H9 (cell line): Measurements from ENCODE around the gene MAN1B1. TPM values are rescaled to one million over a fixed set of nuclear protein-coding genes. Genes with fewer than 3 reads are reported as not detected.

ENCODE experiments used
- DNase-seq: peaks from one replicate; pipeline ENCODE4 v3.0.0-alpha.2; 2017
- H2AFZ ChIP-seq: one replicate; pipeline ENCODE4 v1.6.1; 2013; ENCODE audit warnings: mild to moderate bottlenecking, low read length, control low read depth, moderate library complexity
- H2AK5ac ChIP-seq: 2 replicates; pipeline ENCODE4 v1.6.1; 2013; ENCODE audit warnings: low read length, control low read depth, mixed read lengths; ENCODE audit not compliant: insufficient read length
- H2BK120ac ChIP-seq: one replicate; pipeline ENCODE4 v1.6.1; 2013; ENCODE audit warnings: low read depth, mild to moderate bottlenecking, low read length, control low read depth, inconsistent platforms; ENCODE audit not compliant: poor library complexity, severe bottlenecking
- H2BK12ac ChIP-seq: 2 replicates; pipeline ENCODE4 v1.6.1; 2013; ENCODE audit warnings: low read length, control low read depth, mixed read lengths, low read depth; ENCODE audit not compliant: insufficient read length
- H2BK15ac ChIP-seq: 2 replicates; pipeline ENCODE4 v1.6.1; 2013; ENCODE audit warnings: low read depth, low read length, control low read depth
- H2BK20ac ChIP-seq: one replicate; pipeline ENCODE4 v1.6.1; 2013; ENCODE audit warnings: low read depth, mild to moderate bottlenecking, low read length, control low read depth, inconsistent platforms; ENCODE audit not compliant: poor library complexity, severe bottlenecking
- H2BK5ac ChIP-seq: 2 replicates; pipeline ENCODE4 v1.6.1; 2013; ENCODE audit warnings: low read length, control low read depth, mixed read lengths; ENCODE audit not compliant: insufficient read length
- H3K14ac ChIP-seq: 2 replicates; pipeline ENCODE4 v1.6.1; 2013; ENCODE audit warnings: low read length, control low read depth; ENCODE audit not compliant: insufficient read depth
- H3K18ac ChIP-seq: 2 replicates; pipeline ENCODE4 v1.6.1; 2013; ENCODE audit warnings: low read depth, mild to moderate bottlenecking, mixed read lengths, low read length, control low read depth; ENCODE audit not compliant: insufficient read length
- H3K23ac ChIP-seq: 2 replicates; pipeline ENCODE4 v1.6.1; 2013; ENCODE audit warnings: low read length, control low read depth, mixed read lengths, low read depth; ENCODE audit not compliant: insufficient read length
- H3K23me2 ChIP-seq: 2 replicates; pipeline ENCODE4 v1.6.1; 2013; ENCODE audit warnings: low read depth, mild to moderate bottlenecking, mixed read lengths, low read length, control low read depth; ENCODE audit not compliant: insufficient read length, poor library complexity, severe bottlenecking
- H3K27ac ChIP-seq: 2 replicates; pipeline ENCODE4 v1.5.1; 2013; ENCODE audit warnings: low read length, control low read depth, mixed read lengths, low read depth; ENCODE audit not compliant: insufficient read length
- H3K27me3 ChIP-seq: 2 replicates; pipeline ENCODE4 v1.6.1; 2013; ENCODE audit warnings: low read length, control low read depth, inconsistent platforms; ENCODE audit not compliant: insufficient read depth
- H3K4ac ChIP-seq: 2 replicates; pipeline ENCODE4 v1.6.1; 2013; ENCODE audit warnings: low read depth, mild to moderate bottlenecking, control low read depth, inconsistent platforms, low read length, moderate library complexity
- H3K4me1 ChIP-seq: 2 replicates; pipeline ENCODE4 v1.6.1; 2013; ENCODE audit warnings: low read length, control low read depth, inconsistent platforms; ENCODE audit not compliant: insufficient read depth
- H3K4me2 ChIP-seq: 2 replicates; pipeline ENCODE4 v1.6.1; 2013; ENCODE audit warnings: low read length, control low read depth, mixed read lengths; ENCODE audit not compliant: insufficient read length, insufficient read depth
- H3K56ac ChIP-seq: 2 replicates; pipeline ENCODE4 v1.6.1; 2013; ENCODE audit warnings: low read depth, mild to moderate bottlenecking, mixed read lengths, low read length, control low read depth; ENCODE audit not compliant: insufficient read length
- H3K79me1 ChIP-seq: 2 replicates; pipeline ENCODE4 v1.6.1; 2013; ENCODE audit warnings: low read depth, mild to moderate bottlenecking, moderate library complexity, low read length, control low read depth, inconsistent platforms; ENCODE audit not compliant: insufficient read depth, poor library complexity, severe bottlenecking
- H3K79me2 ChIP-seq: 2 replicates; pipeline ENCODE4 v1.6.1; 2013; ENCODE audit warnings: low read length, control low read depth, inconsistent platforms; ENCODE audit not compliant: insufficient read depth
- H3K9ac ChIP-seq: 2 replicates; pipeline ENCODE4 v1.6.1; 2013; ENCODE audit warnings: low read length, control low read depth, mixed read lengths; ENCODE audit not compliant: insufficient read length; ENCODE audit errors: extremely low read depth
- H3K9me3 ChIP-seq: one replicate; pipeline ENCODE4 v1.6.1; 2013; ENCODE audit warnings: low read depth, low read length, inconsistent platforms; ENCODE audit not compliant: control insufficient read depth
- H3T11ph ChIP-seq: one replicate; pipeline ENCODE4 v1.6.1; 2013; ENCODE audit warnings: mild to moderate bottlenecking, low read length, control low read depth, inconsistent platforms
- H4K20me1 ChIP-seq: one replicate; pipeline ENCODE4 v1.6.1; 2013; ENCODE audit not compliant: control insufficient read depth, insufficient read length, insufficient read depth
- H4K5ac ChIP-seq: 2 replicates; pipeline ENCODE4 v1.6.1; 2013; ENCODE audit warnings: low read depth, mild to moderate bottlenecking, mixed read lengths, low read length, control low read depth; ENCODE audit not compliant: insufficient read length
- H4K8ac ChIP-seq: replicated peaks from 2 replicates; pipeline ENCODE4 v1.6.1; 2013; ENCODE audit warnings: low read length, control low read depth, mixed read lengths, low read depth; ENCODE audit not compliant: insufficient read length
- H4K91ac ChIP-seq: 2 replicates; pipeline ENCODE4 v1.6.1; 2013; ENCODE audit warnings: low read depth, mild to moderate bottlenecking, moderate library complexity, mixed read lengths, low read length, control low read depth; ENCODE audit not compliant: insufficient read length
- H3K27ac Mint-ChIP-seq, 3 experiments: 2 replicates in 2 of 3; 3 replicates in 1 of 3; pipeline ENCODE4 v1.8.0; 2020 to 2021; ENCODE audit warnings: mixed read lengths in 3 of 3, mild to moderate bottlenecking in 1 of 3, moderate library complexity in 1 of 3
- H3K27me3 Mint-ChIP-seq: 2 replicates; pipeline ENCODE4 v1.8.0; 2021; ENCODE audit warnings: low read depth, mild to moderate bottlenecking, moderate library complexity, mixed read lengths
- H3K36me3 Mint-ChIP-seq, 3 experiments: 2 replicates in 2 of 3; 3 replicates in 1 of 3; pipeline ENCODE4 v1.8.0; 2020 to 2021; ENCODE audit warnings: low read depth in 3 of 3, mixed read lengths in 3 of 3; ENCODE audit not compliant: insufficient read depth in 1 of 3
- H3K4me1 Mint-ChIP-seq, 2 experiments: 2 replicates each; pipeline ENCODE4 v1.8.0; 2020; ENCODE audit warnings: mixed read lengths in 2 of 2
- H3K4me3 Mint-ChIP-seq, 2 experiments: 2 replicates in 1 of 2; 3 replicates in 1 of 2; pipeline ENCODE4 v1.8.0; 2020 to 2021; ENCODE audit warnings: mild to moderate bottlenecking in 2 of 2, mixed read lengths in 2 of 2, moderate library complexity in 1 of 2
- H3K9me3 Mint-ChIP-seq, 2 experiments: 2 replicates in 1 of 2; 3 replicates in 1 of 2; pipeline ENCODE4 v1.8.0; 2020; ENCODE audit warnings: mild to moderate bottlenecking in 2 of 2, mixed read lengths in 2 of 2, moderate library complexity in 1 of 2
- WGBS: extraction: QIAGEN DNeasy Blood & Tissue Kit; methylation state at CpG from one replicate; pipeline ENCODE4 v1.1.7; 2013; ENCODE audit warnings: missing lambda C conversion rate, low lambda C conversion rate, mixed read lengths; ENCODE audit not compliant: insufficient read length; ENCODE audit errors: extremely low coverage; 5-methylcytosine and 5-hydroxymethylcytosine counted together
- total RNA-seq: library from RNA; stranded (reverse); gene quantifications from 2 replicates; pipeline ENCODE4 v1.2.1, GENCODE V29; 2021
- TF ChIP-seq, protein P1 (sequence below): fragments of 200-600 bp; sonication (generic); conservative IDR thresholded peaks from 3 replicates; pipeline ENCODE4 v1.8.0; 2021; ENCODE audit warnings: antibody characterized with exemption, mild to moderate bottlenecking

The MAN1B1 gene
- total RNA-seq, 1 experiment from 2014 or later = 34.9 TPM

DNA sequence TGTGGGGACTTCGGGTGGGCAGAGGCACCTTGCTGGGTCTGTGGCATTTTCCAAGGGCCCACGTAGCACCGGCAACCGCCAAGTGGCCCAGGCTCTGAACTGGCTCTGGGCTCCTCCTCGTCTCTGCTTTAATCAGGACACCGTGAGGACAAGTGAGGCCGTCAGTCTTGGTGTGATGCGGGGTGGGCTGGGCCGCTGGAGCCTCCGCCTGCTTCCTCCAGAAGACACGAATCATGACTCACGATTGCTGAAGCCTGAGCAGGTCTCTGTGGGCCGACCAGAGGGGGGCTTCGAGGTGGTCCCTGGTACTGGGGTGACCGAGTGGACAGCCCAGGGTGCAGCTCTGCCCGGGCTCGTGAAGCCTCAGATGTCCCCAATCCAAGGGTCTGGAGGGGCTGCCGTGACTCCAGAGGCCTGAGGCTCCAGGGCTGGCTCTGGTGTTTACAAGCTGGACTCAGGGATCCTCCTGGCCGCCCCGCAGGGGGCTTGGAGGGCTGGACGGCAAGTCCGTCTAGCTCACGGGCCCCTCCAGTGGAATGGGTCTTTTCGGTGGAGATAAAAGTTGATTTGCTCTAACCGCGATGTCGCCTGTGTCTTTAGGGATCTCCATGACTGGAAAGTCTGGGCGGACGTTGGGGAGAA, 21.9 kb downstream of the MAN1B1 start:
- Histone ChIP-seq H2AK5ac (no peak overlapping the region), H4K20me1 (no peaks in the 10 kb centered on the region), H2BK12ac (no peak overlapping the region), H3T11ph (no peak overlapping the region), H2AFZ (no peak overlapping the region), H3K27ac (no peak overlapping the region), H3K4ac (no peak overlapping the region), H4K91ac (no peak overlapping the region), H4K8ac (no peak overlapping the region), H2BK5ac (no peak overlapping the region), H4K5ac (no peak overlapping the region), H3K79me2 (no peaks in the 10 kb centered on the region), H3K23me2 (no peaks in the 10 kb centered on the region), H2BK15ac (no peak overlapping the region), H3K23ac (no peak overlapping the region), H3K4me1 (no peaks in the 10 kb centered on the region), H3K9ac (no peak overlapping the region), H3K14ac (no peak overlapping the region), H2BK20ac (no peak overlapping the region), H2BK120ac (no peak overlapping the region), H3K79me1 (no peaks in the 10 kb centered on the region), H3K4me2 (no peak overlapping the region), H3K18ac (no peak overlapping the region), H3K56ac (no peak overlapping the region), H3K9me3 (no peaks in the 10 kb centered on the region), H3K27me3 (no peaks in the 10 kb centered on the region; the same call in 1 of the 2 replicates)
- TF ChIP-seq, protein P1, sequence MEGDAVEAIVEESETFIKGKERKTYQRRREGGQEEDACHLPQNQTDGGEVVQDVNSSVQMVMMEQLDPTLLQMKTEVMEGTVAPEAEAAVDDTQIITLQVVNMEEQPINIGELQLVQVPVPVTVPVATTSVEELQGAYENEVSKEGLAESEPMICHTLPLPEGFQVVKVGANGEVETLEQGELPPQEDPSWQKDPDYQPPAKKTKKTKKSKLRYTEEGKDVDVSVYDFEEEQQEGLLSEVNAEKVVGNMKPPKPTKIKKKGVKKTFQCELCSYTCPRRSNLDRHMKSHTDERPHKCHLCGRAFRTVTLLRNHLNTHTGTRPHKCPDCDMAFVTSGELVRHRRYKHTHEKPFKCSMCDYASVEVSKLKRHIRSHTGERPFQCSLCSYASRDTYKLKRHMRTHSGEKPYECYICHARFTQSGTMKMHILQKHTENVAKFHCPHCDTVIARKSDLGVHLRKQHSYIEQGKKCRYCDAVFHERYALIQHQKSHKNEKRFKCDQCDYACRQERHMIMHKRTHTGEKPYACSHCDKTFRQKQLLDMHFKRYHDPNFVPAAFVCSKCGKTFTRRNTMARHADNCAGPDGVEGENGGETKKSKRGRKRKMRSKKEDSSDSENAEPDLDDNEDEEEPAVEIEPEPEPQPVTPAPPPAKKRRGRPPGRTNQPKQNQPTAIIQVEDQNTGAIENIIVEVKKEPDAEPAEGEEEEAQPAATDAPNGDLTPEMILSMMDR = no peak
- DNase-seq = no peak
- H3K4me3 Mint-ChIP-seq = no peak overlapping the region
- no peaks in the 10 kb centered on the region for H3K4me1 Mint-ChIP-seq
- peaks cover 9% of the 10 kb centered on the region for H3K27me3 Mint-ChIP-seq
- H3K9me3 Mint-ChIP-seq = peaks cover 2 to 3% of the 10 kb centered on the region in 2 experiments; a peak in 2 of 5 replicates
- H3K36me3 Mint-ChIP-seq = peaks cover 4 to 19% (median 5%) of the 10 kb centered on the region in 3 experiments; a peak in 6 of 7 replicates
- H3K27ac Mint-ChIP-seq = no peak overlapping the region
- WGBS = no CpG with 5 or more reads among the region's 29 CpGs
